Naive thymus-derived CD4-positive, alpha-beta T cell (primary cell): ENCODE data around the gene CELA2B. TPM values are rescaled to one million over a fixed set of nuclear protein-coding genes. Genes with fewer than 3 reads are reported as not detected.
A peak's percentile ranks its signal among the peaks of the same experiment; 100 is the strongest.

Experiments used
- ATAC-seq: fragments of 150-1000 bp; cut with Tn5 transposase; 2 replicates; pipeline ENCODE4 v1.10.0; 2021; ENCODE audit warnings: mild to moderate bottlenecking, moderate library complexity
- CTCF ChIA-PET: fragments of 350-600 bp; sonication (Branson Sonifier 250); formaldehyde crosslinking; loops from one replicate; lab custom pipeline; 2021; ENCODE audit warnings: antibody characterized with exemption; lab: Charles Lee
- POLR2A ChIA-PET: fragments of 350-600 bp; sonication (Branson Sonifier 250); formaldehyde crosslinking; loops from one replicate; lab custom pipeline; 2021; ENCODE audit warnings: antibody characterized with exemption, inconsistent platforms; lab: Charles Lee
- DNase-seq, 9 donors: peaks; one replicate each; pipeline versions ENCODE4 v3.0.0 to v3.0.0-alpha.2; 2020 to 2022; ENCODE audit warnings: mixed read lengths in 1 of 9
- H3K27ac ChIP-seq: one replicate; pipeline ENCODE4 v1.7.0; 2013; ENCODE audit warnings: mild to moderate bottlenecking, low read depth, low read length, moderate library complexity
- H3K27me3 ChIP-seq, 2 donors: one replicate each; pipeline ENCODE4 v1.7.0; 2013; ENCODE audit warnings: low read length in 2 of 2, mild to moderate bottlenecking in 2 of 2, moderate library complexity in 2 of 2; ENCODE audit not compliant: control insufficient read depth in 2 of 2, insufficient read depth in 2 of 2
- H3K36me3 ChIP-seq, 3 experiments: 1 replicate in 2 of 3; 2 replicates in 1 of 3; pipeline ENCODE4 v1.7.0; 2013; ENCODE audit warnings: low read length in 3 of 3, mild to moderate bottlenecking in 3 of 3, moderate library complexity in 1 of 3; ENCODE audit not compliant: insufficient read depth in 3 of 3, control insufficient read depth in 2 of 3
- H3K4me1 ChIP-seq, 2 donors: one replicate each; pipeline ENCODE4 v1.7.0; 2013; ENCODE audit warnings: low read length in 2 of 2, mild to moderate bottlenecking in 2 of 2, moderate library complexity in 1 of 2; ENCODE audit not compliant: control insufficient read depth in 2 of 2, insufficient read depth in 2 of 2
- H3K4me3 ChIP-seq: 2 replicates; pipeline ENCODE4 v1.7.0; 2013; ENCODE audit warnings: mild to moderate bottlenecking, low read length
- H3K9me3 ChIP-seq, 3 experiments: 1 replicate in 2 of 3; 2 replicates in 1 of 3; pipeline ENCODE4 v1.7.0; 2013; ENCODE audit warnings: low read length in 3 of 3; ENCODE audit not compliant: control insufficient read depth in 2 of 3
- H3K27ac Mint-ChIP-seq, 9 donors: one replicate each; pipeline ENCODE4 v1.8.0; 2020 to 2022; ENCODE audit warnings: mixed read lengths in 9 of 9, mild to moderate bottlenecking in 8 of 9, moderate library complexity in 5 of 9, inconsistent platforms in 2 of 9
- H3K27me3 Mint-ChIP-seq, 5 donors: one replicate each; pipeline ENCODE4 v1.8.0; 2021 to 2022; ENCODE audit warnings: mixed read lengths in 5 of 5, mild to moderate bottlenecking in 1 of 5
- H3K36me3 Mint-ChIP-seq, 5 donors: one replicate each; pipeline ENCODE4 v1.8.0; 2020 to 2022; ENCODE audit warnings: mixed read lengths in 5 of 5, mild to moderate bottlenecking in 3 of 5, inconsistent platforms in 1 of 5
- H3K4me1 Mint-ChIP-seq, 7 donors: one replicate each; pipeline ENCODE4 v1.8.0; 2020 to 2022; ENCODE audit warnings: mixed read lengths in 7 of 7, mild to moderate bottlenecking in 3 of 7, inconsistent platforms in 1 of 7
- H3K4me3 Mint-ChIP-seq, 10 donors: one replicate each; pipeline ENCODE4 v1.8.0; 2020 to 2022; ENCODE audit warnings: mild to moderate bottlenecking in 10 of 10, mixed read lengths in 10 of 10, moderate library complexity in 6 of 10, inconsistent platforms in 2 of 10
- H3K9me3 Mint-ChIP-seq, 11 donors: one replicate each; pipeline ENCODE4 v1.8.0; 2020 to 2022; ENCODE audit warnings: mixed read lengths in 11 of 11, mild to moderate bottlenecking in 4 of 11, inconsistent platforms in 1 of 11, moderate library complexity in 1 of 11
- intact Hi-C, 2 donors: fragments of 100-400 bp; cut with micrococcal nuclease; formaldehyde crosslinking; loops; one replicate each; pipeline ENCODE4 v1.15.1; 2023
- polyA plus RNA-seq, 2 donors: library from polyadenylated mRNA; unstranded; fragments of 300-500 nt; fragmentation: Illumina TruSeq; gene quantifications; one replicate each; pipeline ENCODE4 v1.2.3, GENCODE V29; 2021
- total RNA-seq, 6 experiments: library from RNA in 5 of 6; stranded (reverse) in 5 of 6; gene quantifications; 1 replicate in 5 of 6; 2 replicates in 1 of 6; pipeline ENCODE4 v1.2.3 and lab custom pipeline; 2021 to 2026

Gene CELA2B
- total and polyA plus RNA-seq, 7 experiments from 2014 or later: not detected

GRCh38 chr1:15492596-15492995, 16.7 kb downstream of the CELA2B start:
- ChIA-PET CTCF (no interaction called here), POLR2A (no interaction called here)
- Histone ChIP-seq H3K4me3 (no peak overlapping the region), H3K36me3 (peaks cover 0 to 31% (median 0%) of the 10 kb centered on the region in 3 experiments), H3K4me1 (no peaks in the 10 kb centered on the region), H3K9me3 (no peaks in the 10 kb centered on the region), H3K27me3 (no peaks in the 10 kb centered on the region), H3K27ac (no peak overlapping the region)
- H3K4me1 Mint-ChIP-seq: peaks cover 0 to 14% (median 0%) of the 10 kb centered on the region in 7 donors
- H3K27me3 Mint-ChIP-seq: no peaks in the 10 kb centered on the region
- H3K36me3 Mint-ChIP-seq: peaks cover 0 to 59% (median 30%) of the 10 kb centered on the region in 5 donors
- intact Hi-C loops: no loop called here
- H3K27ac Mint-ChIP-seq: no peak overlapping the region
- no peaks in the 10 kb centered on the region for H3K9me3 Mint-ChIP-seq
- ATAC-seq (no peak), DNase-seq (no peak)
- H3K4me3 Mint-ChIP-seq: no peak overlapping the region

- no peaks in the 10 kb centered on the region for H3K27me3 Mint-ChIP-seq
- Histone ChIP-seq H3K36me3 (peaks cover 0 to 31% (median 0%) of the 10 kb centered on the region in 3 experiments), H3K27me3 (no peaks in the 10 kb centered on the region), H3K4me3 (no peak overlapping the region), H3K4me1 (no peaks in the 10 kb centered on the region), H3K9me3 (no peaks in the 10 kb centered on the region), H3K27ac (no peak overlapping the region)
- H3K4me3 Mint-ChIP-seq: no peak overlapping the region
- peaks cover 0 to 14% (median 0%) of the 10 kb centered on the region in 7 donors for H3K4me1 Mint-ChIP-seq
- ATAC-seq: no peak
- peaks cover 0 to 60% (median 28%) of the 10 kb centered on the region in 5 donors for H3K36me3 Mint-ChIP-seq
- ChIA-PET POLR2A (no interaction called here), CTCF (no interaction called here)
- DNase-seq: no peak
- H3K27ac Mint-ChIP-seq: no peak overlapping the region
- intact Hi-C loops: no loop called here
- H3K9me3 Mint-ChIP-seq: no peaks in the 10 kb centered on the region
These were observed 18.0 kb downstream of the CELA2B start for GRCh38 chr1:15493869-15494390.

GRCh38 chr1:15500184-15501178, 24.6 kb downstream of the CELA2B start:
- Mint-ChIP-seq H3K36me3 (peaks cover 0 to 35% (median 20%) of the 10 kb centered on the region in 5 donors), H3K27ac (peak overlapping the region in 1 of 9 donors; percentile 62), H3K27me3 (no peaks in the 10 kb centered on the region), H3K4me1 (no peaks in the 10 kb centered on the region), H3K9me3 (no peaks in the 10 kb centered on the region), H3K4me3 (no peak overlapping the region)
- intact Hi-C loops: loop anchor here in 1 of 2 donors (5.0 kb wide), 1 partner anchor 178 kb away; no protein-coding TSS in a partner anchor
- Histone ChIP-seq H3K27ac (no peak overlapping the region), H3K4me1 (no peaks in the 10 kb centered on the region), H3K9me3 (no peaks in the 10 kb centered on the region), H3K4me3 (no peak overlapping the region), H3K36me3 (peaks cover 0 to 34% (median 3%) of the 10 kb centered on the region in 3 experiments), H3K27me3 (no peaks in the 10 kb centered on the region)
- no peak for ATAC-seq
- no peak for DNase-seq
- ChIA-PET POLR2A (no interaction called here), CTCF (interaction anchor here (0.6 kb wide), 1 partner anchor 54 kb away, joined by 4 read pairs; no protein-coding TSS in a partner anchor)

GRCh38 chr1:15501208-15502032, 25.5 kb downstream of the CELA2B start:
- Mint-ChIP-seq H3K36me3 (peaks cover 0 to 25% (median 11%) of the 10 kb centered on the region in 5 donors), H3K4me3 (no peak overlapping the region), H3K9me3 (no peaks in the 10 kb centered on the region), H3K27ac (no peak overlapping the region), H3K27me3 (no peaks in the 10 kb centered on the region), H3K4me1 (no peaks in the 10 kb centered on the region)
- no peak overlapping the region for H3K27ac ChIP-seq
- DNase-seq: peak in 5 of 9 donors; percentile 8 to 45 (median 13)
- no peaks in the 10 kb centered on the region for H3K4me1 ChIP-seq
- H3K4me3 ChIP-seq: no peak overlapping the region
- H3K27me3 ChIP-seq: no peaks in the 10 kb centered on the region
- ChIA-PET CTCF (interaction anchor here (0.6 kb wide), 1 partner anchor 53 kb away, joined by 4 read pairs; no protein-coding TSS in a partner anchor), POLR2A (no interaction called here)
- ATAC-seq: peak; percentile 71
- no peaks in the 10 kb centered on the region for H3K9me3 ChIP-seq
- intact Hi-C loops: loop anchor here in 1 of 2 donors (5.0 kb wide), 1 partner anchor 179 kb away; no protein-coding TSS in a partner anchor
- H3K36me3 ChIP-seq: peaks cover 0 to 42% (median 3%) of the 10 kb centered on the region in 3 experiments

GRCh38 chr1:15504436-15504835, 28.5 kb downstream of the CELA2B start:
- Histone ChIP-seq H3K9me3 (no peaks in the 10 kb centered on the region), H3K27ac (no peak overlapping the region), H3K36me3 (peaks cover 0 to 51% (median 3%) of the 10 kb centered on the region in 3 experiments), H3K27me3 (no peaks in the 10 kb centered on the region), H3K4me1 (no peaks in the 10 kb centered on the region), H3K4me3 (no peak overlapping the region)
- no peaks in the 10 kb centered on the region for H3K27me3 Mint-ChIP-seq
- H3K4me1 Mint-ChIP-seq: peaks cover 0 to 5% (median 0%) of the 10 kb centered on the region in 7 donors
- no peak overlapping the region for H3K4me3 Mint-ChIP-seq
- ChIA-PET POLR2A (no interaction called here), CTCF (interaction anchor here (0.6 kb wide), 2 partner anchors 14 to 1125 kb away, joined by 3 read pairs; no protein-coding TSS in a partner anchor)
- ATAC-seq (no peak), DNase-seq (no peak)
- no peaks in the 10 kb centered on the region for H3K9me3 Mint-ChIP-seq
- intact Hi-C loops: loop anchor here in 1 of 2 donors (5.0 kb wide), 1 partner anchor 182 kb away; no protein-coding TSS in a partner anchor
- peak overlapping the region in 1 of 9 donors; percentile 25 for H3K27ac Mint-ChIP-seq
- peaks cover 0 to 24% (median 5%) of the 10 kb centered on the region in 5 donors for H3K36me3 Mint-ChIP-seq

GRCh38 chr1:15506831-15507230, 30.9 kb downstream of the CELA2B start:
- H3K4me3 Mint-ChIP-seq: no peak overlapping the region
- intact Hi-C loops: no loop called here
- H3K27me3 ChIP-seq: no peaks in the 10 kb centered on the region
- H3K4me3 ChIP-seq: no peak overlapping the region
- peaks cover 0 to 13% (median 0%) of the 10 kb centered on the region in 7 donors for H3K4me1 Mint-ChIP-seq
- no peak for DNase-seq
- H3K9me3 Mint-ChIP-seq: no peaks in the 10 kb centered on the region
- H3K4me1 ChIP-seq: no peaks in the 10 kb centered on the region
- POLR2A ChIA-PET: no interaction called here
- no peaks in the 10 kb centered on the region for H3K27me3 Mint-ChIP-seq
- no peak overlapping the region for H3K27ac ChIP-seq
- H3K36me3 ChIP-seq: peaks cover 0 to 39% (median 3%) of the 10 kb centered on the region in 3 experiments
- peaks cover 0 to 31% (median 8%) of the 10 kb centered on the region in 5 donors for H3K36me3 Mint-ChIP-seq
- no peaks in the 10 kb centered on the region for H3K9me3 ChIP-seq
- no peak overlapping the region for H3K27ac Mint-ChIP-seq
- ATAC-seq: no peak
- CTCF ChIA-PET: no interaction called here
